Thoracic aorta (tissue), 2 donors: ENCODE data around the gene VMP1. TPM values are rescaled to one million over a fixed set of nuclear protein-coding genes. Genes with fewer than 3 reads are reported as not detected.
A peak's percentile ranks its signal among the peaks of the same experiment; 100 is the strongest.
"Not testable (repeated sequence)": the region's sequence is repeated elsewhere in the genome, so short reads cannot be mapped to it uniquely, and the experiment has no call there.

ENCODE experiments used
- ATAC-seq: fragments of 150-250 bp; one replicate; pipeline ENCODE4 v1.8.0; 2017; ENCODE audit warnings: low read depth; ENCODE audit not compliant: insufficient number of reproducible peaks, low FRiP score
- DNase-seq: peaks from one replicate; pipeline ENCODE4 v3.0.0-alpha.2; 2020; ENCODE audit warnings: low spot score
- H3K27ac ChIP-seq, 2 donors: fragments of 200-600 bp; sonication (generic); 1 replicate in 1 of 2; 2 replicates in 1 of 2; pipeline ENCODE4 v1.5.1; 2016; ENCODE audit warnings: mild to moderate bottlenecking in 2 of 2, moderate library complexity in 2 of 2
- H3K27me3 ChIP-seq: fragments of 200-600 bp; sonication (generic); replicated peaks from 2 replicates; pipeline ENCODE4 v1.6.0; 2016; ENCODE audit warnings: mild to moderate bottlenecking; ENCODE audit not compliant: insufficient read depth
- H3K36me3 ChIP-seq: fragments of 200-600 bp; sonication (generic); one replicate; pipeline ENCODE4 v1.5.1; 2016
- H3K4me1 ChIP-seq, 2 donors: fragments of 200-600 bp; sonication (generic); 1 replicate in 1 of 2; 2 replicates in 1 of 2; pipeline versions ENCODE4 v1.5.1 to v1.6.0; 2016; ENCODE audit warnings: low read depth in 2 of 2, mild to moderate bottlenecking in 1 of 2; ENCODE audit not compliant: control insufficient read depth in 1 of 2
- H3K4me3 ChIP-seq: fragments of 200-600 bp; sonication (generic); 2 replicates; pipeline ENCODE4 v1.5.1; 2016; ENCODE audit warnings: mild to moderate bottlenecking
- H3K9me3 ChIP-seq: fragments of 200-600 bp; sonication (generic); 2 replicates; pipeline ENCODE4 v1.5.1; 2016
- total RNA-seq, 2 donors: library from RNA; depleted of rRNA; stranded (reverse); fragments of >200 nt; gene quantifications; one replicate each; pipeline versions ENCODE4 v1.1.0 to v1.2.3, GENCODE V29; 2016
- TF ChIP-seq, protein P1 (sequence below): fragments of 200-600 bp; sonication (generic); IDR thresholded peaks from one replicate; pipeline ENCODE4 v1.5.1; 2019; ENCODE audit warnings: antibody characterized with exemption

Gene VMP1
- total RNA-seq, 2 donors from 2014 or later: 183 to 728 TPM

DNA sequence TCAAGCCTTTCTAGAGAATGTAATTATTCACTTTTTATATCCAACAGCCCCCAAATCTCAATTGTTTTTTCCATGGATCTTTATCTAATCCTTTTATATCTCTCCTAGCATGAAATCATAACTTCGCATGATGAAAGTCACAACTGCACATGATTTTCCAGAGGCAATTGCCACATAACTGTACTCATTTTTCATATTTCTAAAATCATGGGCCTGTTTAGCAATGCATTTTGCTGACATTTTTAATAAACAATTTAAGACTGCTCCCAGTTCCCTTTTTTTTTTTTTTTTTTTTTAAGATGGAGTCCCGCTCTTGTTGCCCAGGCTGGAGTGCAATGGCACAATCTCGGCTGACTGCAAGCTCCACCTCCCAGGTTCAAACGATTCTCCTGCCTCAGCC, 83.5 kb downstream of the VMP1 start:
- no peak overlapping the region for H3K4me3 ChIP-seq
- no peaks in the 10 kb centered on the region for H3K36me3 ChIP-seq
- no peak for DNase-seq
- peaks cover 23 to 44% of the 10 kb centered on the region in 2 donors for H3K4me1 ChIP-seq
- H3K27me3 ChIP-seq: no peaks in the 10 kb centered on the region
- TF ChIP-seq, protein P1, sequence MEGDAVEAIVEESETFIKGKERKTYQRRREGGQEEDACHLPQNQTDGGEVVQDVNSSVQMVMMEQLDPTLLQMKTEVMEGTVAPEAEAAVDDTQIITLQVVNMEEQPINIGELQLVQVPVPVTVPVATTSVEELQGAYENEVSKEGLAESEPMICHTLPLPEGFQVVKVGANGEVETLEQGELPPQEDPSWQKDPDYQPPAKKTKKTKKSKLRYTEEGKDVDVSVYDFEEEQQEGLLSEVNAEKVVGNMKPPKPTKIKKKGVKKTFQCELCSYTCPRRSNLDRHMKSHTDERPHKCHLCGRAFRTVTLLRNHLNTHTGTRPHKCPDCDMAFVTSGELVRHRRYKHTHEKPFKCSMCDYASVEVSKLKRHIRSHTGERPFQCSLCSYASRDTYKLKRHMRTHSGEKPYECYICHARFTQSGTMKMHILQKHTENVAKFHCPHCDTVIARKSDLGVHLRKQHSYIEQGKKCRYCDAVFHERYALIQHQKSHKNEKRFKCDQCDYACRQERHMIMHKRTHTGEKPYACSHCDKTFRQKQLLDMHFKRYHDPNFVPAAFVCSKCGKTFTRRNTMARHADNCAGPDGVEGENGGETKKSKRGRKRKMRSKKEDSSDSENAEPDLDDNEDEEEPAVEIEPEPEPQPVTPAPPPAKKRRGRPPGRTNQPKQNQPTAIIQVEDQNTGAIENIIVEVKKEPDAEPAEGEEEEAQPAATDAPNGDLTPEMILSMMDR: no peak
- no peaks in the 10 kb centered on the region for H3K9me3 ChIP-seq
- peak overlapping the region; percentile 63 to 71 for H3K27ac ChIP-seq
- no peak for ATAC-seq

DNA sequence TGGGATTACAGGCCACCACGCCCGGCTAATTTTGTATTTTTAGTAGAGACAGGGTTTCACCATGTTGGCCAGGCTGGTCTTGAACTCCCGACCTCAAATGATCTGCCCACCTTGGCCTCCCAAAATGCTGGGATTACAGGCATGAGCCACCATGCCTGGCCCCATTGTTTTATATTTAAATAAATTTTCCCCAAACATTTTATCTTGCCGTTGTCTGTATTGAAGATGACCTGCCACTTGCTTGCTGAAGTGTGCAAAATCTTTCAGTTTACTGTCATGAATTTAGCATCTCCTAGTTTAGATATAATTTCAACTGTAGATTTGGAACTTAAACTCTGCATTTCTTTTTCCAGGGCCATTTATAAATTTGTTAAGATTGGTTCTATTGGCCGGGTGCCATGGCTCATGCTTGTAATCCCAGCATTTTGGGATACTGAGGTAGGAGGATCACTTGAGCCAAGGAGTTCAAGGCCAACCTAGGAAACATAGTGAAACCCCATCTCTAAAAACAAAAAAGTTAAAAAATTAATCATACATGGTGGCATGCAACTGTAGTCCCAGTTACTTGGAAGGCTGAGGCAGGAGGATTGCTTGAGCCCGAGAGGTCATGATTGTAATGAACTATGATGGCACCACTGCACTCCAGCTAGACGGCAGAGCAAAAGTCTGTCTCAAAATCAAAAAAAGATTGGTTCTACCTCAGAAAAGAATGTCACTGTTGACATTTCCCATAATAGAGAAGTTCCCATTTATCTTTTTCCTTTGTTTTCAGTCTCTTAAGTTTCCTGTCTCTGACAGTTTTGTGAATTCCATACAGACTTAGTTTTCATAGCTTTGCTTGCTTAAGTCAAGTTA, 84.4 kb downstream of the VMP1 start:
- Histone ChIP-seq H3K27ac (peak overlapping the region; percentile 71 to 74), H3K4me3 (no peak overlapping the region), H3K27me3 (no peaks in the 10 kb centered on the region), H3K9me3 (no peaks in the 10 kb centered on the region), H3K36me3 (no peaks in the 10 kb centered on the region), H3K4me1 (peaks cover 22 to 44% of the 10 kb centered on the region in 2 donors)
- peak; percentile 46 for ATAC-seq
- TF ChIP-seq, protein P1: no peak
- DNase-seq: no peak

DNA sequence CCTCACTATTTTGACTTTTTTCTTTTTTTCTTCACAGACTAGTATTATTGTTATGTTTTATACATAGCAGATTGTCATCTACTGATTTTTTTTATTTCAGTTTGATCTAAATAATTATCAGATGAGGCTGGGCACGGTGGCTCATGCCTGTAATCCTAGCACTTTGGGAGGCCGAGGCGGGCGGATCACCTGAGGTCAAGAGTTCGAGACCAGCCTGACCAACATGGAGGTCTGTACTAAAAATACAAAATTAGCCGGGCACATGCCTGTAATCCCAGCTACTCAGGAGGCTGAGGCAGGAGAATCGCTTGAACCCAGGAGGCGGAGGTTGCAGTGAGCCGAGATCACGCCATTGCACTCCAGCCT, 85.0 kb downstream of the VMP1 start:
- Histone ChIP-seq H3K27ac (peak overlapping the region; percentile 71 to 74), H3K4me1 (peaks cover 24 to 44% of the 10 kb centered on the region in 2 donors)
- H3K4me3 ChIP-seq, ATAC-seq, H3K36me3 ChIP-seq, H3K27me3 ChIP-seq, DNase-seq, H3K9me3 ChIP-seq: not testable (repeated sequence)

DNA sequence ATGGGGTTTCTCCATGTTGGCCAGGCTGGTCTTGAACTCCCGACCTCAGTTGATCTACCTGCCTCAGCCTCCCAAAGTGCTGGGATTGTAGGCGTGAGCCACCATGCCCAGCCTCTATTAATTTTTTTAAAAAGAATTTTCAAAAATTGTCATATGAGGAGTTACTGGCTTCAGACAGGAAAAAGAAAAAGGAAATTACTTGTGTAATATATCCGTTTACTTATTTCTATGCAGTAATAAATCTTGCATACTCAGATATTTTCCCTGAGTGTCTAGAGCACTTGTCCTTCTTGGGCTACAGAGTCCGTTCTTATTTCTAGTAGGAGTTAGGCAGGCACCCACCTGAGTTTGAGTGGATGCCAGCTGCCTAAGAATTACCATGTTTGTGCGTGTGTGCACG, 85.8 kb downstream of the VMP1 start:
- no peaks in the 10 kb centered on the region for H3K9me3 ChIP-seq
- H3K27ac ChIP-seq: no peak overlapping the region
- DNase-seq (no peak), ATAC-seq (no peak)
- H3K27me3 ChIP-seq: no peaks in the 10 kb centered on the region
- H3K4me1 ChIP-seq: peaks cover 23 to 46% of the 10 kb centered on the region in 2 donors
- no peaks in the 10 kb centered on the region for H3K36me3 ChIP-seq
- no peak overlapping the region for H3K4me3 ChIP-seq
- TF ChIP-seq, protein P1: no peak

DNA sequence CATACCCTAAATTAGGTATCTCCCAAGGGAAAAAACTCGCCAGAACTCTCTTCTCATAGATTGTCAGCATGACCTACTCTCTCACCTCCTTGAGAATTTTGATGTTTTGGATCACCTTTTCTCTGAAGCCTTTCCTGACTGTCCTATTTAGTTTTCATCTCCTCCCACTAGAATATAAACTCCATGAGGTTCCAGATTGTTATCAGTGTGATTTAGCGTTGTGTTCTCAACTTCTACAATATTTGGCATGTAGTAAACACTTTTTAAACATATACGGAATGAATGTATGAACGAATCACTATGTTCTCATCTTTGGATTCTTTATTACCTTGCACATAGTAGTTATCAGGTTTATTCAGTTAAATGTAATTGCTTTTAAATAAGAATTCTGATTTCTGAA, 88.7 kb downstream of the VMP1 start:
- Histone ChIP-seq H3K4me1 (peaks cover 19 to 35% of the 10 kb centered on the region in 2 donors), H3K4me3 (no peak overlapping the region), H3K9me3 (no peaks in the 10 kb centered on the region), H3K36me3 (no peaks in the 10 kb centered on the region), H3K27me3 (no peaks in the 10 kb centered on the region), H3K27ac (peak overlapping the region in 1 of 2 donors; percentile 33)
- ATAC-seq (no peak), DNase-seq (no peak)
- TF ChIP-seq, protein P1: no peak
